Glomerular visceral epithelial cell (primary cell): ENCODE results near the gene MMP26.
"Not testable (repeated sequence)": the region's sequence is repeated elsewhere in the genome, so short reads cannot be mapped to it uniquely, and the experiment has no call there.

ENCODE experiments used
- DNase-seq: peaks from one replicate; pipeline ENCODE4 v3.0.0-alpha.2; 2016; ENCODE audit errors: extremely low spot score

MMP26 gene

DNA sequence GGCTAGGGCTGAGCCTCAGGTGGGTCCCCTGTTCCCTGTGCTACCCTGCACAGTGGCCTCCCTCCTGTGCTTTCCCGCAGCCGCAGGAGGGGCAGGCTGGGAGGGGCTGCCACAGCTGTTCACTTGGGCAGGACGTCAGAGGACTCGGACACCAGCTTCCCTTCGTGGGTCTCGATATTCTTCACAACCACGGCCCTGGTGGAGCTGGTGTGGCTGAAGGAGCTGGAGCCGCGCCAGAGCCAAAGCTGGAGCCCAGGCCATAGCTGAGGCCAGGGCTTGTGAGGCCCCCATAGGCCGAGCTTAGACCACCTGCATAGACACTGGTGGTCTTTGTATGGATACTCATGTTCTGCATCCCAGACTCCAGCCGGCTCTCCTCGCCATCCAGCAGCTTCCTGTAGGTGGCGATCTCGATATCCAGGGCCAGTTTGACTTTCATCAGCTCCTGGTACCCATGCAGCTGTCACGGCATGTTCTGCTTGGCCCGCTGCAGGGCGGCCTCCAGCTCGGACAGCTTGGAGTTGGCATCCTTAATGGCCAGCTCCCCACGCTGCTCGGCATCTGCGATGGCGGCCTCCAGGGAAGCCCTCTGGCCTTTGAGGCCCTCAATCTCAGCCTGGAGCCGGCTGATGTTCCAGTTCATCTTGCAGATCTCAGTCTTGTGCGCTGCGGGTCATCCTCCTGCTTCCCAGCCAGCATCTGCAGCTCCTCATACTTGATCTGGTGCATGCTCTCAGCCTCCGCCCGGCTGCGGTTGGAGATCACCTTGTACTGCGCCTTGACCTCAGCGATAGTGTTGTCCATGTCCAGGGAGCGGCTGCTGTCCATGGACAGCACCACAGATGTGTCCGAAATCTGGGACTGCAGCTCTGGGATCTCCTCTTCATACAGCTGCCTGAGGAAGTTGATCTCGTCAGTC lies 18.3 kb downstream of the MMP26 start:
- not testable (repeated sequence) for DNase-seq

DNA sequence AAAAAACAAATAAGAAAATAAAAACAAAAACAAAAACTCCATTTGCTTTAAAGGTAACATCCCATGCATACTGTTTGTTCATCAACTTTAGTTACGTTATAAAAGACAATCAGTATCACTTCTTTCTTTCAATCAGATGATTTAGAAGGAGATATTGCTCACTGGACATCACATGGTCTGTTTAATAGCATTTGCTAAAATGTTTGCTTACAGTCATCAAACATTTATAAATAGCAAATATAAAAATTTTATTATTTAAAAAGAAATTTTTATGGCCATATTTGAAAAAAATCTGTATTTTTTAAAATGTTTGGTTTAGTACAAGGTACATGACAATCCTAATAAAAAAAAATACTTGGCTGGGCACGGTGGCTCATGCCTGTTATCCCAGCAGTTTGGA lies 22.6 kb downstream of the MMP26 start:
- no peak for DNase-seq

DNA sequence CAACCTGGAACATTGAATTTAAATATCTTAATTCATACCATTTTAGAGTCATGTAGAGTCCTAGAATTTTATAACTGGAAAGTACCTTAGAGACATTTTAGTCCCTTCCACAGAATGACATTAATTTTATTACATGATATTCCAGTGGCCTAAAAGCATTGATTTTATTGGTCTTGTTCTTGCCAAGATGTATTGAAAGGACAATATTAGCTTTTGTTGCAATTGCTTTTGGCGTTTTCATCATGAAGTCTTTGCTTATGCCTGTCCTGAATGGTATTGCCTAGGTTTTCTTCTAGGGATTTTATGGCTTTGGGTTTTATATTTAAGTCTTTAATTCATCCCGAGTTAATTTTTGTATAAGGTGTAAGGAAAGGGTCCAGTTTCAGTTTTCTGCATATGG lies 36.2 kb downstream of the MMP26 start:
- DNase-seq: no peak

DNA sequence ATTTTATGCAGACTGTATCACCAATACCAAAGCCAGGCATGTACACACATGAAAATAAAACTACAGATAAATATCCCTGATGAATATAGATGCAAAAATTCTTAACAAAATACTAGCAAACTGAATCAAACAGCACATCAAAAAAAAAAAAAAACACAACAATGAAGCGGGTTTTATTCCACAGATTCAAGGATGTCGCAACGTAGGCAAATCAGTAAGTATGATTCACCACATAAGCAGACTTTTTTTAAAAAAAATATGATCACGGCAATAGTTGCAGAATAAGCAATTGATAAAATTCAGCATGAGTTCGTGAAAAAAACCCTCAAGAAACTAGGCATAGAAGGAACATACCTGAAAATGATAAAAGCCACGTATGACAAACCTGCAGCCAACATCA lies 43.9 kb downstream of the MMP26 start:
- no peak for DNase-seq

DNA sequence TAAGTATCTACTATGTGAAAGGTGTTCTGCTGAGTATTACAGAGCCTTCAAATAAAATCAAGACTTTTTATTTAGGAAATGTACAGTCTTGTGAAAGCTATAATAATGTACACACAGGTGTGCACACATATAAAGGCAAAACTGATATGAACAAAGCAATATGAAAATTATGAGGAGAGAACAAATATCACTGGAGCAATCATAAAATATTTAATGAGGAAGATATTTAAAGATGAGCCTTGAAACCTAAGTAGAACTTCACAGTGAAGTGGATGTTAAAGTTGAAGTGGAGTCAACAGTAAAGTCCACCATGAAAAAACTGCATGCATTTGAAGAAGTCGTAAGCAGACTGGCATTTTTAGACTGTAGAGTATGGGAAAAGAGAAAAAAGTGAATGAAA lies 46.6 kb downstream of the MMP26 start:
- no peak for DNase-seq
